ENCODE data around the gene SMDT1.
"Not testable (repeated sequence)": the region's sequence is repeated elsewhere in the genome, so short reads cannot be mapped to it uniquely, and the experiment has no call there.

SMDT1 gene

DNA sequence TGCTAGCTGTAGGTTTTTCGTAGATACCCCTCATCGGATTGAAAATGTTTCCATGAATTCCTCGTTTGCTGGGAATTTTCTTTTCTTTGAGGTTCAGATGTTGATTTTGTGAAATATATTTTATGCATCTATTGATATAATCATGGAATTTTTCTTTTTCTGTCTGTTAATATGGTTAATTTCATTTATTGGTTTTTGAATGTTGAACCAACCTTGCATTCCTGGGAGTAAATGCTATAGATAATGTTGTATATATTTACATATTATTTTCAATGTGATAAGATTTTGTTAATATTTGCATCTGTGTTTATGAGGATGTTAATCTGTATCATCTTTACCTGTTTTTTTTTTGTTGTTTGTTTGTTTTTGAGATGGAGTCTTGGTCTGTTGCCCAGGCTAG, 21.7 kb downstream of the SMDT1 start:
- no peak for DNase-seq (ENCODE audit: extremely low spot score, insufficient read length, low read depth)
- no peak for FAIRE-seq

DNA sequence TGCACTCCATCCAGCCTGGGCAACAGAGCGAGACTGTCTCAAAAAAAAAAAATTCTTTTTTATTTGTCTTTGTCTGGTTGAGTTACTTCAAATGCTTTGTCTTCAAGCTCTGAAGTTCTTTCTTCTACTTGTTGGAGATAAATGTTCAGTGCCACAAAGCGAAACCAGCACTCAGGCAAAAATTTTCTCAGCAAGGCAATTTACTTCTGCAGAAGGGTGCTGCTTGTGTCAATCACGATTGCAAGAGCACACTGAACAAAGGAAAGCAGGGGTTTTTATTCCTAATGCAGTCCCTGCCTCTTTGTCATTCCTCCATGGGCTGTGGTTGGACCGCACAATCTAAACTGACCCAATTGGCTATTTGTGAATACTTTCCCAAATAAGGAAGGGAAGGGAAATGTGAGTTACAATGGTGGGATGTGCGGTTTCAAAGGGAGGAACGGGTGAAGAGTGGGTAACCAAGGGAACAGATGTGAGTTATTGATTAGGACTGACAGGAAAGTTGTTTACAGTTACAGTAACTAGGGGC, 24.9 kb downstream of the SMDT1 start:
- not testable (repeated sequence) for DNase-seq (ENCODE audit: extremely low spot score, insufficient read length, low read depth); FAIRE-seq

GRCh38 chr22:42108848-42109247, 29.3 kb downstream of the SMDT1 start:
- no peak for FAIRE-seq
- DNase-seq (ENCODE audit: extremely low spot score, insufficient read length, low read depth) = no peak

GRCh38 chr22:42111798-42112197, 32.3 kb downstream of the SMDT1 start:
- FAIRE-seq (no peak), DNase-seq (ENCODE audit: extremely low spot score, insufficient read length, low read depth) (no peak)

DNA sequence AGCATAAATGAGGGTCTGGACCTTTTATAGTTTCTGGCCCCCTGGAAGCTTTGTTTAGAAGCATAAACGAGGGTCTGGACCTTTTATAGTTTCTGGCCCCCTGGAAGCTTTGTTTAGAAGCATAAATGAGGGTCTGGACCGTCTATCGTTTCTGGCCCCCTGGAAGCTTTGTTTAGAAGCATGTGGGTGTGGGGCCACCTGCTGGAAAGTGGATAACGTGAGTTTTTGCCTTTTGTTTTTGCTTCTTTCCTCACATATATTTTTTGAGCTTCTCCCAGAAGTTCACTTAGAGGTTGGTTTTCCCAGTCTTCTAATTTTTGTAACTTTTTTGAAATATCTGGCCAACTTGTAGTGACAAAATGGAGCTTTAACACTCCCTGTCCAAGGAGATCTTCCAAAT, 33.3 kb downstream of the SMDT1 start:
- not testable (repeated sequence) for FAIRE-seq; DNase-seq (ENCODE audit: extremely low spot score, insufficient read length, low read depth)

DNA sequence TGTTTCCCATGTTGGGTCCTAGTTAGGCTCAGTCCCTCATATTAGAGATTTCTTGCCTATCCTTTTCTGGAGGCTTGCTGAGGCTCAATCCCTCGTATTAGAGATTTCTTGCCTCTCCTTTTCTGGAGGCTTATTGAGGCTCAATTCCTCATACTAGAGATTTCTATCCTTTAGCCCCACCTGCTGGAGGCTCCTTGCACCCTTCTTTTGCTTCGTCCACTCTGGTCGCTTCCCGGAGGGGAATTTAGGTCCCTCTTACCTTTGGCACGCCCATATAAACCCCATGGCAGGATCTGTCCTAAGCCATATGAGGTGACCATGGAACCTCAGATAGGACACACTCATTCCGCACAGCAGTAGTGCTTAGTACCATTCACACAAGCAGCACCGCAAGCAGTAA, 35.2 kb downstream of the SMDT1 start:
- FAIRE-seq = no peak

GRCh38 chr22:42115420-42115830, 35.9 kb downstream of the SMDT1 start:
- not testable (repeated sequence) for DNase-seq (ENCODE audit: extremely low spot score, insufficient read length, low read depth)
- FAIRE-seq = peak; percentile 26

More for the DNA sequence above, 35.2 kb downstream of the SMDT1 start:
- DNase-seq (ENCODE audit: extremely low spot score, insufficient read length, low read depth) = no peak

DNA sequence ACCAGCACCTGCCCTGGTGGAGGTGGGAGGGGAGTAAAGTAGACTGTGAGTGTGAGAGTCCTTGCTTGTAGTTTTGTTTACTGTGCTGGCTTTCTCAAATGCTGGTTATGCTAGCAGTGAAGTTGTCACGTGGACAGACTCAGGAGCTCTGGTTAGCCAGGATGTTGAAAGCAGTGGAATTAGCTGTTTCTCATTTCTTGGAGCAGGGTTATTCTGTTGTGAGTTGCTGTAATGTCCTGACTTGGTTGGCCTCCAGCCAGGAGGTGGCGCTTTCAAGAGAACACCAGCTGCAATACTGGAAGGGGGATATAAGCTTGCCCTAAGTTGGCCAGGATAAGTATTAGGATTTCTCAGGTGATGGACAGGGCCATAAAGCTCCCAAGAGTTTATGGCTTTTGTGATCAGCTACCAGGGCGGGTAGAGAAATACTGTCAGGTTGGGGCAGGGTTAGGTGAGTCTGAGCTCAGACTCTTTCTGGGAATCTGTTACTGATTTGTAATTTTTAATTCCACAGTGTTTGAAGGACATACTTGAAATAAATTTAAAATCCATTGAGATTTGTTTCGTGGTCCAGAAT, 37.4 kb downstream of the SMDT1 start:
- no peak for DNase-seq (ENCODE audit: extremely low spot score, insufficient read length, low read depth)

DNA sequence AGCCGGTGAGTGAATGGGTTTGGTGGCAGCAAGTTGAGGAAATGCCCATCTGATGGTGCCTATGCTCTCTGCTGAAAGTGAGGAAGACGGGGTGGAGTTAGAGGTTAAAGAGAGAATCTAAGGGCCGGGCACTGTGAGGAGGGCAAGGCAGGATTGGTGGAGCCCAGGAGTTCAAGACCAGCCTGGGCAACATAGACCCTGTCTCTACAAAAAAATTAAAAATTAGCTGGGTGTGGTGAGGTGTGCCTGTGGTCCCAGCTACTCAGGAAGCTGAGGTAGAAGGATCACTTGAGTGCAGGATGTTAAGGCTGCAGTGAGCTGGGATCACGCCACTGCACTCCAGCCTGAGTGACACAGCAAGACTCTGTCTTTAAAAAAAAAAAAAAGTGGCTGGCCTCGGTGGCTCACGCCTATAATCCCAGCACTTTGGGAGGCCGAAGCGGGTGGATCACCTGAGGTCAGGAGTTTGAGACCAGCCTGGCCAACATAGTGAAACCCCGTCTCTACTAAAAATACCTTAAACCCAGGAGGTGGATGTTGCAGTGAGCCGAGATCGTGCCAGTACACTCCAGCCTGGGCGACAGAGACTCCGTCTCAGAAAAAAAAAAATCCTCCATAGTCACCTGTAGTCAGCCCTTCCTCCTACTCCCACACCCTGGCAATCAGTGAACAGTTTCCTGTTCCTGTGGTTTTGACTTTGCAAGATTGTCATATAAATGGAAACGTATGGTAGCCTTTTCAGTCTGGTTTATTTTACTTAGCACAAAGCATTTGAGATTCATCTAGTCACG, 40.9 kb downstream of the SMDT1 start:
- FAIRE-seq = peak; percentile 95
- peak; percentile 44 for DNase-seq (ENCODE audit: extremely low spot score, insufficient read length, low read depth)

More for the DNA sequence above, 37.4 kb downstream of the SMDT1 start:
- FAIRE-seq = no peak

DNA sequence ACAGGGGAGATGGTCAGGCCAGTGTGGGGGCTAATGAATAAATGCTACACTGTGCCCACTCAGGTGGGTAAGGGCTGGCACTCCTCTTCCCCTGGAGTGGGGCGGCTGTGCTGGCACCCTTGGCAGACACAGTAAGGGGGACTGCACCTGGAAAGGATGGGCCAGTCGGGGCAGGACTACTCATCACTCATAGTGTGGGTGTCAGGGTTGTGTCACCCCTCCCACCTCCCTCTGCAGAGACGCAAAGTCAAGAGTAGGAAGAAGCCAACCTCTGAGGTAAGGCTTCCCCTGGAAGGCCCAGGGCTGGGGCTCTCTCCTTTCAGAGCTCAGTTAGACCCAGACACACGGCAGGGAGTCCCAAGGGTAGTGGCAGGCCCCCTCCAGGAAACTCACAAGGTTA, 44.0 kb downstream of the SMDT1 start:
- not testable (repeated sequence) for FAIRE-seq; DNase-seq (ENCODE audit: extremely low spot score, insufficient read length, low read depth)

- no peak for FAIRE-seq
- DNase-seq (ENCODE audit: extremely low spot score, insufficient read length, low read depth) = no peak
Observed at GRCh38 chr22:42127606-42128005, 48.1 kb downstream of the SMDT1 start.

- FAIRE-seq; DNase-seq (ENCODE audit: extremely low spot score, insufficient read length, low read depth): not testable (repeated sequence)
Observed at GRCh38 chr22:42128007-42128406, 48.5 kb downstream of the SMDT1 start.

- not testable (repeated sequence) for FAIRE-seq
Observed at GRCh38 chr22:42128776-42129694, 49.5 kb downstream of the SMDT1 start.

DNA sequence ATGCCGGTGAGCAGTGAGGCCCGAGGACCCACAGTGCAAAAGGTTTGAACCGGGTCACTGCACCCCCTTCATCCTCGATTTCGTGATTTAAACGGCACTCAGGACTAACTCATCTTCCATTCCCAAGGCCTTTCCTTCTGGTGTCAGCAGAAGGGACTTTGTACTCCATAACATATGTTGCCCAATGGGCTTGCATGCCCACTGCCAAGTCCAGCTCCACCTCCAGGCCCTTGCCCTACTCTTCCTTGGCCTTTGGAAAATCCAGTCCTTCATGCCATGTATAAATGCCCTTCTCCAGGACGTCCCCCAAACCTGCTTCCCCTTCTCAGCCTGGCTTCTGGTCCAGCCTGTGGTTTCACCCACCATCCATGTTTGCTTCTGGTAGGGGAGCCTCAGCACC, 50.7 kb downstream of the SMDT1 start:
- not testable (repeated sequence) for FAIRE-seq; DNase-seq (ENCODE audit: extremely low spot score, insufficient read length, low read depth)

More at GRCh38 chr22:42128776-42129694, 49.5 kb downstream of the SMDT1 start:
- not testable (repeated sequence) for DNase-seq (ENCODE audit: extremely low spot score, insufficient read length, low read depth)

DNA sequence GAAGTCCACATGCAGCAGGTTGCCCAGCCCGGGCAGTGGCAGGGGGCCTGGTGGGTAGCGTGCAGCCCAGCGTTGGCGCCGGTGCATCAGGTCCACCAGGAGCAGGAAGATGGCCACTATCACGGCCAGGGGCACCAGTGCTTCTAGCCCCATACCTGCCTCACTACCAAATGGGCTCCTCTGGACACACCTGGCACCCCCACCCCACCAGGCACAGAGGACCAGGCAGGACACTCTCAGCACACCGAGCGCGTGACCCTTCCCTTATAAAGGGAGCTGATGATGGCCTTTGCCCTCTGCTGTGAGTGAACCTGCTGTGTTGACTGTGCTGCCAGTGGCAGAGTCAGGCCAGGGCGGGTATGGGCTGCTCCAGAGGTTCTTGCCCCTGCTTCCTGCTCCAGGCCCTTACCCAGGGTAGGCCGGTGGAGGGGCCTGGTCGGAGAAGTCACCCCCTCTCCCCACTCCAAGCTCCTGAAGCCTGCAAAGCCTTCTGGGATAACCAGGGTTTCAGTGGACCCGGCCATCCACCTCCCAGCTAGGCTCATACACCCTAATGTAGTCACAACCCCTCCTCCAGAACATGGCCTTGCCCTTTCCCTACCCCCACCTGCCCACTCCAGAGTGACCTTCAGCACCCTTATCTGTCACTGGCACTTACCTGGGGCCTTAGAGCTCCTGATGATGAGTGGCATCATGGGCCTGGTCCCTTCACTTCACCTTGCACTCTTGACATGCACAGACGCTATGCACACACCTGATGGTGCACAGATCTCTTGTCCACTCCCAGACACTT, 51.3 kb downstream of the SMDT1 start, which contains the start of gene CYP2D6:
CYP2D6 (minus strand) TSS at position 172 of the 793 bp plus-strand sequence; CDS start at position 153, 19 bp downstream.
- not testable (repeated sequence) for DNase-seq (ENCODE audit: extremely low spot score, insufficient read length, low read depth); FAIRE-seq

DNA sequence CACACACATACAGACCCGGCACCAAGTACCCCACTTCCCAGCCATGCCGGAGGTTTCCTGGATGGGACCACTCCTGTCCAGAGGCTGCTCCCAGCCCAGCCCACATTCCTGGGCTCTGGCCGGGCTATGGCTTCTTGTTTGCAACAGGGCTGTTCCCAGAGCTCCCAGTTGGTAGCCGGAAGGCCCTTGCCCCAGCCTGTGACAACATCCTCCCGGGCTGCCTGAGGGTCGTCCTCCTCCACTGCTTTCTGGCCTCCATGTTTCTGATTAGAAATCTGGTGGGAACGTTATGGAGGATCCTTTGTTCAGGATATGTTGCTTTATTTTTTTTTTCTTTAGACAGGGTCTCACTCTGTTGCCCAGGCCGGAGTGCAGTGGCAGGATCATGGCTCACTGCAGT, 52.1 kb downstream of the SMDT1 start:
- FAIRE-seq = no peak

GRCh38 chr22:42132457-42132856, 53.0 kb downstream of the SMDT1 start:
- no peak for DNase-seq (ENCODE audit: extremely low spot score, insufficient read length, low read depth)
- FAIRE-seq = no peak

More for the DNA sequence above, 52.1 kb downstream of the SMDT1 start:
- no peak for DNase-seq (ENCODE audit: extremely low spot score, insufficient read length, low read depth)

All from GM18507 (cell line).